Measurements from ENCODE around the gene MOSMO. TPM values are rescaled to one million over a fixed set of nuclear protein-coding genes. Genes with fewer than 3 reads are reported as not detected.

Gene MOSMO
- total and polyA plus RNA-seq, 10 of the 15 experiments (the other 5 are each of a cell fraction or from before 2014, with no cell fraction given): 1.7 to 26.7 (median 12.2) TPM

- H3K79me2 ChIP-seq (ENCODE audit: control insufficient read depth, insufficient read depth, low read length): no peaks in the 10 kb centered on the region
- RAD21 ChIA-PET (ENCODE audit: unreplicated experiment): interaction anchor here (0.6 to 3.1 kb wide), 3 partner anchors 38 to 115 kb away, joined by 3 to 17 read pairs (median 5); no protein-coding TSS in a partner anchor
- H3K36me3 ChIP-seq (ENCODE audit: control insufficient read depth in 2 of 2, insufficient read depth in 2 of 2, low read length in 1 of 2): no peaks in the 10 kb centered on the region; a peak in 1 of 4 replicates
- in situ Hi-C loops (cut with MboI): loop anchor here (5.0 kb wide), 1 partner anchor 71 kb away; the partner anchor contains the start of gene PDZD9
- TF ChIP-seq TCF7 (IDR thresholded peaks at IDR 0.05; ENCODE audit: borderline replicate concordance) (no peak), HDAC6 (IDR thresholded peaks at IDR 0.05; ENCODE audit: unreplicated experiment) (no peak), NFYA (IDR thresholded peaks at IDR 0.05; ENCODE audit: borderline replicate concordance, low read depth, low read length) (no peak), BMI1 (IDR thresholded peaks at IDR 0.05; ENCODE audit: borderline replicate concordance) (no peak), SKIL (IDR thresholded peaks at IDR 0.05; ENCODE audit: low read depth, poor library complexity, severe bottlenecking) (no peak)
- no peak for ATAC-seq
- BruUV-seq (replicated peaks): no TSS peak
- H3K4me3 ChIP-seq: no peak overlapping the region
- no peaks in the 10 kb centered on the region for H3K9me3 ChIP-seq (replicated peaks; ENCODE audit: control insufficient read depth, insufficient read depth, low read length)
- intact Hi-C loops (cut with micrococcal nuclease; ENCODE audit: unreplicated experiment): no loop called here
- no peaks in the 10 kb centered on the region for H3K27me3 ChIP-seq (replicated peaks in 1 of 2; ENCODE audit: control insufficient read depth in 2 of 2, insufficient read depth in 2 of 2, low read length in 1 of 2)
- no peak overlapping the region for H3K4me2 ChIP-seq (ENCODE audit: control insufficient read depth, insufficient read depth)
- H2AFZ ChIP-seq (ENCODE audit: control insufficient read depth, low read depth, low read length): no peak overlapping the region
- H3K27ac ChIP-seq (ENCODE audit: control insufficient read depth, insufficient read depth): no peak overlapping the region
- WGBS (ENCODE audit: insufficient coverage, insufficient replicate concordance, low lambda C conversion rate, missing lambda C conversion rate): 100% methylated on average over 3 of the region's 3 CpGs
- no peak for DNase-seq (ENCODE audit: low read depth, low spot score)
- no peak for FAIRE-seq
- H3K9ac ChIP-seq (ENCODE audit: control insufficient read depth, insufficient read depth, low read length): no peak overlapping the region
- H4K20me1 ChIP-seq (ENCODE audit: control insufficient read depth, insufficient read depth): no peaks in the 10 kb centered on the region
- H3K4me1 ChIP-seq (ENCODE audit: control insufficient read depth, insufficient read depth, low read length): no peaks in the 10 kb centered on the region
- POLR2A ChIA-PET: interaction anchor here (1.4 kb wide), 1 partner anchor 13 kb away, joined by 5 read pairs; no protein-coding TSS in a partner anchor
- SMC1A ChIA-PET (ENCODE audit: uncharacterized antibody, unreplicated experiment): interaction anchor here (0.8 to 3.8 kb wide), 10 partner anchors 9 to 116 kb away, joined by 3 to 14 read pairs (median 4); no protein-coding TSS in a partner anchor
- CTCF ChIA-PET: interaction anchor here (0.6 to 1.2 kb wide), 2 partner anchors 26 to 95 kb away, joined by 3 read pairs; no protein-coding TSS in a partner anchor
Measured at GRCh38 chr16:22073350-22073749, 65.4 kb downstream of the MOSMO start.
